Activated gamma-delta T cell treated with Interleukin-2 at 50 U/mL for 16 hours (primary cell): ENCODE results near the gene TSHR.
"Not testable (repeated sequence)": the region's sequence is repeated elsewhere in the genome, so short reads cannot be mapped to it uniquely, and the experiment has no call there.

Source experiments
- DNase-seq: peaks from one replicate; pipeline ENCODE4 v3.0.0-alpha.2; 2020

Gene TSHR

GRCh38 chr14:81087230-81087629, 131.8 kb downstream of the TSHR start:
- DNase-seq: no peak

- DNase-seq: no peak
These were observed 135.7 kb downstream of the TSHR start for GRCh38 chr14:81091139-81091538.

- no peak for DNase-seq
These were observed 136.2 kb downstream of the TSHR start for GRCh38 chr14:81091660-81092059.

GRCh38 chr14:81093651-81094050, 138.2 kb downstream of the TSHR start:
- DNase-seq: no peak

- no peak for DNase-seq
These were observed 140.1 kb downstream of the TSHR start for GRCh38 chr14:81095539-81095938.

GRCh38 chr14:81096656-81097055, 141.2 kb downstream of the TSHR start:
- DNase-seq: no peak

GRCh38 chr14:81102217-81102616, 146.8 kb downstream of the TSHR start:
- DNase-seq: no peak

- no peak for DNase-seq
These were observed 148.0 kb downstream of the TSHR start for GRCh38 chr14:81103443-81103842.

- no peak for DNase-seq
These were observed 150.0 kb downstream of the TSHR start for GRCh38 chr14:81105378-81105777.

- no peak for DNase-seq
These were observed 150.5 kb downstream of the TSHR start for GRCh38 chr14:81105961-81106360.

- no peak for DNase-seq
These were observed 154.8 kb downstream of the TSHR start for GRCh38 chr14:81110186-81110585.

- no peak for DNase-seq
These were observed 157.8 kb downstream of the TSHR start for GRCh38 chr14:81113176-81113575.

- not testable (repeated sequence) for DNase-seq
These were observed 158.8 kb downstream of the TSHR start for GRCh38 chr14:81113945-81114820.

- no peak for DNase-seq
These were observed 165.1 kb downstream of the TSHR start for GRCh38 chr14:81120501-81120900.

- DNase-seq: no peak
These were observed 166.9 kb downstream of the TSHR start for GRCh38 chr14:81122326-81122725.

- DNase-seq: no peak
These were observed 168.4 kb downstream of the TSHR start for GRCh38 chr14:81123811-81124210.

- no peak for DNase-seq
These were observed 170.1 kb downstream of the TSHR start for GRCh38 chr14:81125536-81125935.

- no peak for DNase-seq
These were observed 172.4 kb downstream of the TSHR start for GRCh38 chr14:81127785-81128184.

- no peak for DNase-seq
These were observed 173.8 kb downstream of the TSHR start for GRCh38 chr14:81129242-81129641.

- no peak for DNase-seq
These were observed 177.0 kb downstream of the TSHR start for GRCh38 chr14:81132468-81132867.

- DNase-seq: no peak
These were observed 178.0 kb downstream of the TSHR start for GRCh38 chr14:81133400-81133799.

- DNase-seq: no peak
These were observed 181.9 kb downstream of the TSHR start for GRCh38 chr14:81137316-81137715.

GRCh38 chr14:81138429-81138828, 183.0 kb downstream of the TSHR start:
- no peak for DNase-seq

GRCh38 chr14:81141426-81141825, 186.0 kb downstream of the TSHR start:
- DNase-seq: no peak

GRCh38 chr14:81143793-81144192, 188.4 kb downstream of the TSHR start:
- no peak for DNase-seq
